GM18873 (cell line): ENCODE results near the gene ZNF354B.
"Not testable (repeated sequence)": the region's sequence is repeated elsewhere in the genome, so short reads cannot be mapped to it uniquely, and the experiment has no call there.

Source experiments
- ATAC-seq: cut with Tn5 transposase; IDR thresholded peaks from one replicate; pipeline ENCODE4 v1.9.1; 2021; ENCODE audit warnings: mild to moderate bottlenecking, moderate library complexity, moderate number of reproducible peaks; ENCODE audit not compliant: unreplicated experiment, low FRiP score

ZNF354B gene

GRCh38 chr5:178872302-178872701 lies 12.5 kb downstream of the ZNF354B start:
- no peak for ATAC-seq

DNA sequence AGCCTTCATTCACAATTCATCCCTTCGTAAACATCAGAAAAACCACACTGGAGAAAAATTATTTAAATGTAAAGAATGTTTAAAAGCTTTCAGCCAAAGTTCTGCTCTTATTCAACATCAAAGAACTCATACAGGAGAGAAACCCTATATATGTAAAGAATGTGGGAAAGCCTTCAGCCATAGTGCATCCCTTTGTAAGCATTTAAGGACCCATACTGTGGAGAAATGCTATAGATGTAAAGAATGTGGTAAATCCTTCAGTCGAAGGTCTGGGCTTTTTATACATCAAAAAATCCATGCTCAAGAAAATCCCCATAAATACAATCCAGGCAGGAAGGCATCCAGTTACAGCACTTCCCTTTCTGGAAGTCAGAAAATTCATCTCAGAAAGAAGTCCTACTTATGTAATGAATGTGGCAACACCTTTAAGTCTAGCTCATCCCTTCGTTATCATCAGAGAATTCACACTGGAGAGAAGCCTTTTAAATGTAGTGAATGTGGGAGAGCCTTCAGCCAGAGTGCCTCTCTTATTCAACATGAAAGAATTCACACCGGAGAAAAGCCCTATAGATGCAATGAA lies 23.5 kb downstream of the ZNF354B start:
- ATAC-seq, result not testable (repeated sequence)

DNA sequence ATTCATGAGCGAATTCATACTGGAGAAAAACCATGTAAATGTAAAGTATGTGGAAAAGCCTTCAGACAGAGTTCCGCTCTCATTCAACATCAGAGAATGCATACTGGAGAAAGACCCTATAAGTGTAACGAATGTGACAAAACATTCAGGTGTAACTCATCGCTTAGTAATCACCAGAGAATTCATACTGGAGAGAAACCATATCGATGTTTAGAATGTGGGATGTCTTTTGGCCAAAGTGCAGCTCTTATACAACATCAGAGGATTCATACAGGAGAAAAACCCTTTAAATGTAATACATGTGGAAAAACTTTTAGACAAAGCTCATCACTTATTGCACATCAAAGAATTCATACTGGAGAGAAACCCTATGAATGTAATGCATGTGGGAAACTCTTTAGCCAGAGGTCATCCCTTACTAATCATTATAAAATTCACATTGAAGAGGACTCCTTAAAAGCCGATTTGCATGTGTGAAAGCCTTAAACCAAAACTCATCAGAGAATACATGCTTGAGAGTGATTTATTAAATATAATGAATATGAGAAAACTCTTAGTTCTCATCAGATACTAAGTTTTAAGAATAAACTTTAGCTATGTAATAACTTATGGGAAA lies 24.2 kb downstream of the ZNF354B start:
- ATAC-seq, result no peak

GRCh38 chr5:178895615-178896571 lies 36.1 kb downstream of the ZNF354B start, which contains the start of gene ZFP2:
TSS of gene ZFP2 (plus strand) at chr5:178895913. CDS start at chr5:178931314, 35,401 bp downstream.
- ATAC-seq, result no peak

DNA sequence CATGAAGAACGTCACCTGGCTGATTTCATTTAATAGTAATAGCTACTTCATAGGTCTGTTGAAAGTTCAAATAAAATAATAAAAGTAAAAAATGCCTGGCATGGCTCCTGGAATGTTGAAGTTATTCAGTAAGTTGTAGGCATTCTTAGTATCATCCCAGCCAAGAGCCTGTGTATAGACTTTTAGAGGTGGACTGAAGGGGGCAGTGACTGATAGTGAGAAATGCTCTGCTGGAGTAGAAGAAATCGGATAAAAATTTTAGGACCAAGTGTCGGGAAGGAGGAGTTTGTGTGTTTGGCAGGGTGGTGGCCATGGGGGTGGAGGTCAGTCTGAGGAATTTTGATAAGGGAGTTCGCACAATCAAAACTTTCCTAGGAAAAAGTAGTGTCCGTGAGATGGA lies 39.5 kb downstream of the ZNF354B start:
- no peak for ATAC-seq

- ATAC-seq, result no peak
Observed at GRCh38 chr5:178902849-178903248, 43.1 kb downstream of the ZNF354B start.

GRCh38 chr5:178931846-178932760 lies 72.3 kb downstream of the ZNF354B start:
- no peak for ATAC-seq
